Measurements from ENCODE around the gene PKD1L1. TPM values are rescaled to one million over a fixed set of nuclear protein-coding genes. Genes with fewer than 3 reads are reported as not detected.

PKD1L1 gene
- total RNA-seq, 4 donors from 2014 or later = 0.18 to 0.83 (median 0.44) TPM

DNA sequence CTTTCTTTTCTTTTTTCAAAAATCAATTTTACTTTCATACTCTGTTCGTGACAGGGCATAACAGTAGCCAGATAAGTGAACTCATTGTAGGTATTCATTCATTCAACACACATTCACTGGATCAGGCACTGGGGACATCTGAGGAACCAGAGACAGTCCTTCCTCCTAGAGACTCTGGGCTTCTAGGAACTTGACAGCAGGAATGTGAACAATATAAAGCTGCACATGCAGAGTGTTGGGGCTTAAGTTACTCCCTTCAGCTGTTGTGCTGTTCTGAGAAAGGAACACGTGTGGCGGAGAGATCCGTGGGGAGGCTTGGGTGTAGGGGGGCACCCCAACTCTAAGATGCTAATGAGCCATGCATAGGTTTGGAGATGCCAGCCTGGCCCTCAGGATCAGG lies 120.4 kb downstream of the PKD1L1 start:
- Histone ChIP-seq H3K9me3 (no peaks in the 10 kb centered on the region), H3K27me3 (no peaks in the 10 kb centered on the region), H3K4me1 (no peaks in the 10 kb centered on the region), H3K27ac (no peak overlapping the region), H3K4me3 (no peak overlapping the region), H3K36me3 (no peaks in the 10 kb centered on the region)
- TF ChIP-seq POLR2A (IDR thresholded peaks at IDR 0.05) = no peak
- TF ChIP-seq, protein P1, sequence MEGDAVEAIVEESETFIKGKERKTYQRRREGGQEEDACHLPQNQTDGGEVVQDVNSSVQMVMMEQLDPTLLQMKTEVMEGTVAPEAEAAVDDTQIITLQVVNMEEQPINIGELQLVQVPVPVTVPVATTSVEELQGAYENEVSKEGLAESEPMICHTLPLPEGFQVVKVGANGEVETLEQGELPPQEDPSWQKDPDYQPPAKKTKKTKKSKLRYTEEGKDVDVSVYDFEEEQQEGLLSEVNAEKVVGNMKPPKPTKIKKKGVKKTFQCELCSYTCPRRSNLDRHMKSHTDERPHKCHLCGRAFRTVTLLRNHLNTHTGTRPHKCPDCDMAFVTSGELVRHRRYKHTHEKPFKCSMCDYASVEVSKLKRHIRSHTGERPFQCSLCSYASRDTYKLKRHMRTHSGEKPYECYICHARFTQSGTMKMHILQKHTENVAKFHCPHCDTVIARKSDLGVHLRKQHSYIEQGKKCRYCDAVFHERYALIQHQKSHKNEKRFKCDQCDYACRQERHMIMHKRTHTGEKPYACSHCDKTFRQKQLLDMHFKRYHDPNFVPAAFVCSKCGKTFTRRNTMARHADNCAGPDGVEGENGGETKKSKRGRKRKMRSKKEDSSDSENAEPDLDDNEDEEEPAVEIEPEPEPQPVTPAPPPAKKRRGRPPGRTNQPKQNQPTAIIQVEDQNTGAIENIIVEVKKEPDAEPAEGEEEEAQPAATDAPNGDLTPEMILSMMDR (IDR thresholded peaks at IDR 0.05) = no peak
- no peak for DNase-seq

DNA sequence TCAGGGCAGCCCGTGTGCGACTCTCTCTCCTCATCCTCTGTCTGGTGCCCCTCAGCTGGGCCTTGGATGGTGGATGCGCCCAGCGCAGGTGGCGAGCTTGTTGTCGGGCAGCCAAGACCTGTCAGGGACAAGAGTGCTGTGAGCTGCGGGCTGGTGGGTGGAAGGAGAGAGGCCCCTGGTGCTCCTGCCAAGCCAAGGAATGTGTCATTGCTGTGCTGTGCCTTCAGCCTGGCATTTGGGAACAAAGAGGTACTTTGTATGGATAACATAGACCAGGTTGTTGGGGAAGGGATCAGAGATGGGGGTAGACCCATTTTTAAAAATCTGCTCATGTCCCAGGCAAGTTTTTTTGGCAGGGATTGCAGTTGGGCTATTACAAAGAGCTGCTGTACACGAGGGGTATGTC lies 120.9 kb downstream of the PKD1L1 start:
- H3K4me1 ChIP-seq = no peaks in the 10 kb centered on the region
- no peaks in the 10 kb centered on the region for H3K36me3 ChIP-seq
- H3K4me3 ChIP-seq = no peak overlapping the region
- H3K9me3 ChIP-seq = no peaks in the 10 kb centered on the region
- no peak for TF ChIP-seq POLR2A (IDR thresholded peaks at IDR 0.05)
- TF ChIP-seq, protein P1 (IDR thresholded peaks at IDR 0.05) = no peak
- no peak for DNase-seq
- no peak overlapping the region for H3K27ac ChIP-seq
- no peaks in the 10 kb centered on the region for H3K27me3 ChIP-seq

- Histone ChIP-seq H3K36me3 (no peaks in the 10 kb centered on the region), H3K4me1 (no peaks in the 10 kb centered on the region), H3K9me3 (no peaks in the 10 kb centered on the region), H3K4me3 (no peak overlapping the region), H3K27me3 (no peaks in the 10 kb centered on the region), H3K27ac (no peak overlapping the region)
- TF ChIP-seq POLR2A (IDR thresholded peaks at IDR 0.05) = no peak
- TF ChIP-seq, protein P1 (IDR thresholded peaks at IDR 0.05) = no peak
- DNase-seq = no peak
These were observed 121.5 kb downstream of the PKD1L1 start for GRCh38 chr7:47826754-47827153.

GRCh38 chr7:47819607-47819920 lies 128.7 kb downstream of the PKD1L1 start:
- H3K36me3 ChIP-seq = no peaks in the 10 kb centered on the region
- no peaks in the 10 kb centered on the region for H3K9me3 ChIP-seq
- H3K4me1 ChIP-seq = no peaks in the 10 kb centered on the region
- no peak overlapping the region for H3K4me3 ChIP-seq
- no peak overlapping the region for H3K27ac ChIP-seq
- TF ChIP-seq POLR2A (IDR thresholded peaks at IDR 0.05) = no peak
- TF ChIP-seq, protein P1 (IDR thresholded peaks at IDR 0.05) = no peak
- H3K27me3 ChIP-seq = no peaks in the 10 kb centered on the region
- no peak for DNase-seq

- peak; percentile 69 to 87 (median 74) for DNase-seq
These were observed 129.3 kb downstream of the PKD1L1 start for GRCh38 chr7:47818796-47819606.

More at GRCh38 chr7:47818796-47819606, 129.3 kb downstream of the PKD1L1 start:
- TF ChIP-seq, protein P1 (IDR thresholded peaks at IDR 0.05) = peak; percentile 83 to 97 (median 94)
- TF ChIP-seq POLR2A (IDR thresholded peaks at IDR 0.05) = no peak
- no peaks in the 10 kb centered on the region for H3K36me3 ChIP-seq
- no peaks in the 10 kb centered on the region for H3K27me3 ChIP-seq
- no peak overlapping the region for H3K4me3 ChIP-seq
- no peaks in the 10 kb centered on the region for H3K9me3 ChIP-seq
- no peaks in the 10 kb centered on the region for H3K4me1 ChIP-seq
- H3K27ac ChIP-seq = no peak overlapping the region
